Type B pancreatic cell (in vitro differentiated cells): ENCODE data around the gene PIAS1. TPM values are rescaled to one million over a fixed set of nuclear protein-coding genes. Genes with fewer than 3 reads are reported as not detected.

ENCODE experiments used
- DNase-seq: peaks from one replicate; pipeline ENCODE4 v3.0.0; 2021; ENCODE audit warnings: mixed read lengths; ENCODE audit not compliant: unreplicated experiment; ENCODE audit errors: extremely low spot score
- H3K27ac Mint-ChIP-seq: 2 replicates; pipeline ENCODE4 v1.8.0; 2021; ENCODE audit warnings: mild to moderate bottlenecking, mixed read lengths
- H3K27me3 Mint-ChIP-seq: 2 replicates; pipeline ENCODE4 v1.8.0; 2021; ENCODE audit warnings: mixed read lengths
- H3K36me3 Mint-ChIP-seq: 2 replicates; pipeline ENCODE4 v1.8.0; 2021; ENCODE audit warnings: mixed read lengths
- H3K4me1 Mint-ChIP-seq: one replicate; pipeline ENCODE4 v1.8.0; 2021; ENCODE audit warnings: mixed read lengths; ENCODE audit not compliant: unreplicated experiment
- H3K4me3 Mint-ChIP-seq: 2 replicates; pipeline ENCODE4 v1.8.0; 2021; ENCODE audit warnings: mild to moderate bottlenecking, mixed read lengths
- H3K9me3 Mint-ChIP-seq: 2 replicates; pipeline ENCODE4 v1.8.0; 2021; ENCODE audit warnings: mixed read lengths
- total RNA-seq: library from RNA; stranded (reverse); gene quantifications from 2 replicates; pipeline ENCODE4 v1.2.1, GENCODE V29; 2021; ENCODE audit warnings: low replicate concordance
- TF ChIP-seq, protein P1 (sequence below): fragments of 200-600 bp; sonication (generic); conservative IDR thresholded peaks from 2 replicates; pipeline ENCODE4 v1.5.0; 2021; ENCODE audit warnings: antibody characterized with exemption, mild to moderate bottlenecking

Gene PIAS1
- total RNA-seq, 1 donor from 2014 or later, result 56.2 TPM

- Mint-ChIP-seq H3K27me3 (no peaks in the 10 kb centered on the region), H3K27ac (peak overlapping the region; percentile 53), H3K4me3 (no peak overlapping the region), H3K36me3 (peaks cover 23% of the 10 kb centered on the region), H3K4me1 (peaks cover 26% of the 10 kb centered on the region), H3K9me3 (no peaks in the 10 kb centered on the region)
- TF ChIP-seq, protein P1, sequence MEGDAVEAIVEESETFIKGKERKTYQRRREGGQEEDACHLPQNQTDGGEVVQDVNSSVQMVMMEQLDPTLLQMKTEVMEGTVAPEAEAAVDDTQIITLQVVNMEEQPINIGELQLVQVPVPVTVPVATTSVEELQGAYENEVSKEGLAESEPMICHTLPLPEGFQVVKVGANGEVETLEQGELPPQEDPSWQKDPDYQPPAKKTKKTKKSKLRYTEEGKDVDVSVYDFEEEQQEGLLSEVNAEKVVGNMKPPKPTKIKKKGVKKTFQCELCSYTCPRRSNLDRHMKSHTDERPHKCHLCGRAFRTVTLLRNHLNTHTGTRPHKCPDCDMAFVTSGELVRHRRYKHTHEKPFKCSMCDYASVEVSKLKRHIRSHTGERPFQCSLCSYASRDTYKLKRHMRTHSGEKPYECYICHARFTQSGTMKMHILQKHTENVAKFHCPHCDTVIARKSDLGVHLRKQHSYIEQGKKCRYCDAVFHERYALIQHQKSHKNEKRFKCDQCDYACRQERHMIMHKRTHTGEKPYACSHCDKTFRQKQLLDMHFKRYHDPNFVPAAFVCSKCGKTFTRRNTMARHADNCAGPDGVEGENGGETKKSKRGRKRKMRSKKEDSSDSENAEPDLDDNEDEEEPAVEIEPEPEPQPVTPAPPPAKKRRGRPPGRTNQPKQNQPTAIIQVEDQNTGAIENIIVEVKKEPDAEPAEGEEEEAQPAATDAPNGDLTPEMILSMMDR, result no peak
- no peak for DNase-seq
Observed at GRCh38 chr15:68152342-68152741, 98.2 kb downstream of the PIAS1 start.

- Mint-ChIP-seq H3K27ac (peak overlapping the region; percentile 63), H3K4me1 (peaks cover 19% of the 10 kb centered on the region), H3K4me3 (no peak overlapping the region), H3K27me3 (no peaks in the 10 kb centered on the region), H3K36me3 (peaks cover 17% of the 10 kb centered on the region), H3K9me3 (no peaks in the 10 kb centered on the region)
- DNase-seq, result no peak
- TF ChIP-seq, protein P1, result peak; percentile 85
Observed at GRCh38 chr15:68154923-68155559, 100.9 kb downstream of the PIAS1 start.

GRCh38 chr15:68157074-68157473 is 103.0 kb downstream of the PIAS1 start:
- H3K36me3 Mint-ChIP-seq, result peaks cover 31% of the 10 kb centered on the region
- H3K4me3 Mint-ChIP-seq, result no peak overlapping the region
- H3K27ac Mint-ChIP-seq, result no peak overlapping the region

GRCh38 chr15:68158046-68158628 is 104.0 kb downstream of the PIAS1 start:
- no peak overlapping the region for H3K4me3 Mint-ChIP-seq
- no peak for DNase-seq
- H3K9me3 Mint-ChIP-seq, result no peaks in the 10 kb centered on the region

More at GRCh38 chr15:68157074-68157473, 103.0 kb downstream of the PIAS1 start:
- DNase-seq, result no peak
- TF ChIP-seq, protein P1, result no peak
- H3K27me3 Mint-ChIP-seq, result no peaks in the 10 kb centered on the region
- no peaks in the 10 kb centered on the region for H3K9me3 Mint-ChIP-seq
- peaks cover 19% of the 10 kb centered on the region for H3K4me1 Mint-ChIP-seq

DNA sequence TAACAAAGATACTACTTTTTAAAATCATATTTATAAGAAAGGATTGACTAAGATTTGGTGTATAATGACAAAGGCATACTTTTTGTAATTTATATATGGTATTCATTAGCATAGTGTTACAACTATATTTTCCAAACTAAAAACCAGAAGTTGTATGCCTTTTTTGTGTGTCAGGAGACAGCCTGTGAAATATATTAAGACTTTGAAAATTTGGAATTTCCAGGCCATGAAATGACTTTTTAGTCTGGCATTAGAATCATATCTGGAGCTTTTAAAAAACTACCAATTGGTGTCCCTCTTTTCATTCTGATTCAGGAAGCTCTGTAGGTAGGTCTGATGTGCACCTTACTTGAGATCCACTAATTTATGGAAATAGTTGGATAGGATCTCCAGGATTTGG is 109.1 kb downstream of the PIAS1 start:
- Mint-ChIP-seq H3K27ac (no peak overlapping the region), H3K9me3 (no peaks in the 10 kb centered on the region), H3K36me3 (peaks cover 31% of the 10 kb centered on the region), H3K27me3 (no peaks in the 10 kb centered on the region), H3K4me1 (no peaks in the 10 kb centered on the region), H3K4me3 (no peak overlapping the region)
- DNase-seq, result no peak
- TF ChIP-seq, protein P1, result no peak

More at GRCh38 chr15:68158046-68158628, 104.0 kb downstream of the PIAS1 start:
- TF ChIP-seq, protein P1, result no peak
- Mint-ChIP-seq H3K36me3 (peaks cover 34% of the 10 kb centered on the region), H3K27me3 (no peaks in the 10 kb centered on the region), H3K27ac (no peak overlapping the region), H3K4me1 (peaks cover 13% of the 10 kb centered on the region)
